RKO (cell line): Measurements from ENCODE around the gene NAT9.

Source experiments
- DNase-seq: peaks from one replicate; pipeline ENCODE4 v3.0.0-alpha.2; 2016; ENCODE audit warnings: low spot score

NAT9 gene

GRCh38 chr17:74779948-74780400 lies 3.8 kb upstream of the NAT9 start:
- DNase-seq = no peak

- DNase-seq = no peak
Measured at GRCh38 chr17:74779501-74779900, 3.4 kb upstream of the NAT9 start.

- peak; percentile 38 for DNase-seq
Measured at GRCh38 chr17:74778960-74779359, 2.8 kb upstream of the NAT9 start.

- no peak for DNase-seq
Measured at GRCh38 chr17:74777901-74778515, 1.9 kb upstream of the NAT9 start.

DNA sequence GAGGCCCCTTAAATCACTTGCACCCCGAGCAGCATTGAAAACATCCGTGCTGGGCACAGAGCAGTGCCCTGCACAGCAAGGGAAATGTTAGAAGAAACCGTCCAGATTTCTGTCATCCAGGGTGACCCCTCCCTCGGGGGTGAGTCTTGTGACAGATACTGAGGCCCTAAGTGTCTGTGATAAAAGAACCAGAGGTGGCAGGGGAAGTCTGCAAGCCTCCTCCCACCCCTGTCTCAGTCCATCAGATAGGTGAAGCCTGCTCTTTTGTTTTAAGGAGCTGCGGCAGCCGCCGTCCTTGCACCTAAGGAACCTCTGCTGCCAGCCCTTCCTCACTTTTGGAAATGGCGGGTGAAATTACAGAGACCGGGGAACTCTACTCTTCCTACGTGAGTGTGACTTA lies 845 bp upstream of the NAT9 start:
- DNase-seq = no peak

- DNase-seq = peak; percentile 16
Measured at GRCh38 chr17:74775409-74776043, 619 bp downstream of the NAT9 start.

DNA sequence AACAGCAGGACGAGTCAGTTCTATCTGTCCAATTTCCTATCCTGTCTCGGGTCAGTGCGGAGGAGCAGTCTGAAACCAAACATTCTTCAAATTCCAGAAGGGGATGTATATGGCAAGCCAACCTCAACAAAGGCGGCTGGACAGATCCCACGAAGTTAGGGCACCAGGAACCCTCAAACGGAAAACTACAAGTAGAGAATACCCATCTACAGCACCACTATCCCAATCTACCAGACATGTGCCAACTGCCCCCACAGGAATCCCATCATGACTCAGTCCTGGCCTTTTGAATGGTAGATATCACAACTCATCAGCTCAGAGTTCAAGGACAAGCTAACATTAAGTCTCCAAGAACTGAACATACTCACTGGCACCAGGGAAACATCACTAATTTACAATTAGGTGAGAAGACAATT lies 2.3 kb downstream of the NAT9 start:
- peak; percentile 28 for DNase-seq

DNA sequence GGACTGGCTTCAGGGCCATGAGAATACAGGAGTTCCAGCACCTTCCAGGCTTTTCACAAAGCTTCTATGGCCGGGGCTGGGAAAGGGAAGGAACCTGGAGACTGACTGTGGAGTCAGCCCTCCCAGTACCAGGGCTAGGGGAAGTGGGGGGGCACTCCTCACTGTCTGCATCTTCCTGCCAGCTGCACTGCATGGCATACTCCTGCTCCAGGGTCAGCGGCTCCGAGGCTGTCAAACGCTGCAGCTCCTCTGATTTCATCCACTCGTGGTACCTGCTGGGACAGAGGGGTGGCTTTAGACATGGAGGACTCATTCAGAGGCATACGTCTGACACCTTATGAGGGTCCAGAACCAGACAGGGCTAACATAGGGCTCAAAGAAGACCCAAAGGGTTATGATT lies 2.7 kb downstream of the NAT9 start:
- DNase-seq = no peak

DNA sequence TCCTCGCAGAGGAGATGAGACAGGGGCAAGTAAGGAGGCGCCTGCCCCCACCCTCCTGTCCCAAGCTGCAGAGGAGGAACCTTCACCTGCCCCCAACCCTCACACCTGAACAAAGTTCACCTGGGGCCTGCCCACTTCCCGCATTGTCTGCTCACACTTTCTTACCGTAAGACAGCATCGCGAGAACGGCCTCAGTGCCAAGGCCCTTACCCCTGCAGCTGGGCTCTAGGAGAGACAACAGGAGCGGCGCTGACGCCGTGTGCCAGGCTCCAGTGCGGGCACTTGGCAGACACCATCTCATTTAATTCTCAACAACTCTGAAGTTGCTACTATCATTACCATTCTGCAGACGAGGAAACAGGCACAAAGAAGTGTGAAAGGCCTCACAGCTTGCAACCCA lies 4.1 kb downstream of the NAT9 start:
- no peak for DNase-seq

DNA sequence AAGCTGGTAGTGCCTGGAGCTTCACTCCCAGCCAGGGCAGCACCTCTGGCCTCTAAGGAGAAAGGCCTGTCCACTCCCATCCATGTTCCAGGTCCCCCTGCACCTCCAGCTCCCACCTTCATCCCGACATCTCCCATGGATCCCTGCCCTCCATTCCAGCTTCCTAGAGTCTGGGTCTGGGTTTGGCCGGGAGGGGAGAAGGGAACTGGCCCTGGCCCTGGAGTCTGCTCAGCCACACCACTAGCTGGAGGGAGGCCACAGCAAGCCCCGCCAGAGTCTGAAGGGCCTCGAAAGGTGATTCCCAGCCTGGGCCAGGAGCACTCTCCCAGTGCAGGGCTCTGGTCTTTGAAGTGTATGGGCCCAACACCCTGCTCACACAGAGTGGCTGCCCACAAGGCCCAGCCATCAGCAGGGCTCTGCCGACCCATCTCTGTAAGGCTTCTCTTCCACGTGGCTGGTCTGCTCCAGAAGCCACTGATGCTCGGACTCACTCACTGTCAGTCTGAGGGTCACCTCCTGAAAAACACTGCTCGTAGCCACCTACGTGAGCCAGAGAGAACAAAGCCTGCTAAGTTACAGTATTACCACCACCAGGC lies 4.7 kb downstream of the NAT9 start:
- no peak for DNase-seq

DNA sequence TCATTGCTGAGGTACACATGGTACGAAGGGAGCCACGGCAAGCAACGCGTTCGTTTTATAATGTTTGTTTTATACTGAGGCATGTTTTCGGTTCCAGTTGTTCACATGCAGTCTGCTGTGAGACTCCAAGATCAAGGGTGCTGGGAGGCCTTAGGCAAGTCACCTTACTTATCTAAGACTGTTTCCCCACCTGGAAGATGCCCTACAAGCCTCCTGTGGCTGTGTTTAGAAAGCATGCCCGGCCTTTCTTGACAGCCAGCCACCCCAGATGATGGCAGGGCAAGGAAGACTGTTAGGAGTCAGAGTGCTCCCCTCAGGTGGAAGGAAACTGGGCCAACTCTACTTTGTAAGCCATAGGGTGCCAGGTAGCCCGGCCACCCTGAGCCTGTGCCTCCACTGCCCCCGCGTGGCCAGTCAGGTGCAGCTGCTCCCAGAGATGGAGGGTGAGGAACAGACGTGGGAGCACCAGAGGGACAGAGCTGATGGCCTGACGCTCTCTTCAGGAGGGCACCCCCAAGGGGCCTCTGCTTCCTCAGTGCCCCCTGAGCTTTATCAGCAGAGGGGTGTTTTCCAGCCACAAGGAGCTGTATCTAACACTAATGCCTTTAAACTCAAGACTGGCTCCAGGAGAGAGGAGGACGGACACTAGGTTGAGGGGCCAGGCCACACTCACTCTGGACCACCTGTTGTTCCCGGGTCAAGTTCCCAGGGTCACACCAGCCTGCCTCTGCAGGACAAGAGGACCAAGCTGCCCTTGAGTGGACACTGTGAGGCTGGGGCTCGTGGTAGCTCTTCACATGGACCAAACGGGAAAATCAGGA lies 5.4 kb downstream of the NAT9 start:
- DNase-seq = no peak

- no peak for DNase-seq
Measured at GRCh38 chr17:74769856-74770497, 6.2 kb downstream of the NAT9 start.

GRCh38 chr17:74769266-74769855 lies 6.8 kb downstream of the NAT9 start:
- DNase-seq = no peak

DNA sequence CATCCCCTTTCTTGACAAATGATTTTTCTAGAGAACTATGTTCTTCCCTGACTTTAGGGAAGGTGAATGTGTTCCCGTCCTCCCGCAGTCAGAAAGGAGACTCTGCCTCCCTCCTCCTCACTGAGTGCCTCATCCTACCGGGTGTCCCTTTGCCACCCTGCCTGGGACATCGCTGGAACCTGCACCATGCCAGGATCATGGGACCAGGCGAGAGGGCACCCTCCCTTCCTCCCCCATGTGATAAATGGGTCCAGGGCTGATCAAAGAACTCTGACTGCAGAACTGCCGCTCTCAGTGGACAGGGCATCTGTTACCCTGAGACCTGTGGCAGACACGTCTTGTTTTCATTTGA lies 7.4 kb downstream of the NAT9 start:
- DNase-seq = no peak

DNA sequence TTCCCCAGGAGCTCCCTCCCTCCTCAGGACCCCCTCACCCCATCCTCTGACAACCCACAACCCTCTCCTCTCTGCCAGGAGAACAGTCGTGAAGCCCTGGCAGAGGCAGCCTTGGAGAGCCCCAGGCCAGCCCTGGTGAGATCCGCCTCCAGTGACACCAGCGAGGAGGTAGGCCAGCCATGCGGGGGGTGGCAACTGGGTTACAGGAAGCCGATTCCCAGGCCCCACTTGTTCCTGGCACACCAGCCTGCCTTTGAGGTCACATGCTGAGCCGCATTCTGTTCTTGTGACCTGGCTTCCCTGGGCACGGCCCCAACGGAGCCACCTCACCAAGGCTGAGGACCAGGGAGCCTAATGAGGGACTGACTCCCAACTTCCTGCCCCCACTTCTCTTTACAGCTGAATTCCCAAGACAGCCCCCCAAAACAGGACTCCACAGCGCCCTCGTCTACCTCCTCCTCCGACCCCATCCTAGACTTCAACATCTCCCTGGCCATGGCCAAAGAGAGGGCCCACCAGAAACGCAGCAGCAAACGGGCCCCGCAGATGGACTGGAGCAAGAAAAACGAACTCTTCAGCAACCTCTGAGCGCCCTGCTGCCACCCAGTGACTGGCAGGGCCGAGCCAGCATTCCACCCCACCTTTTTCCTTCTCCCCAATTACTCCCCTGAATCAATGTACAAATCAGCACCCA lies 7.9 kb downstream of the NAT9 start:
- DNase-seq = peak; percentile 48

- DNase-seq = no peak
Measured at GRCh38 chr17:74767111-74767516, 9.0 kb downstream of the NAT9 start.

GRCh38 chr17:74766413-74766812 lies 9.7 kb downstream of the NAT9 start:
- no peak for DNase-seq

GRCh38 chr17:74764751-74765286 lies 11.3 kb downstream of the NAT9 start:
- DNase-seq = no peak

- DNase-seq = no peak
Measured at GRCh38 chr17:74763565-74764387, 12.4 kb downstream of the NAT9 start.

DNA sequence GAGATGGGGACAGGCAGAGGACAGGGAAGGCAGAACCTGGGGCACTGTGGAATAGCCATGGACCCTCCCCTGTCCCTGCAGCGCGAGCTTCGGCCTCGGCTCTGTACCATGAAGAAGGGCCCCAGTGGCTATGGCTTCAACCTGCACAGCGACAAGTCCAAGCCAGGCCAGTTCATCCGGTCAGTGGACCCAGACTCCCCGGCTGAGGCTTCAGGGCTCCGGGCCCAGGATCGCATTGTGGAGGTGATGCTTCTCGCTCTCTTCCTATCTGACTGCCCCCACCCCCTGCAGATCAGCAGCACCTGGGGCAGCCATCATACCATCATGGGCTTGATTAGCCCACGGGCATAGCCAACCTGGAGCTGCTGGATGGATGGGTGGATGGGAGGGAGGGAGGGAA lies 14.2 kb downstream of the NAT9 start:
- DNase-seq = no peak
